HCT116 (cell line): ENCODE results near the gene POLA2. TPM values are rescaled to one million over a fixed set of nuclear protein-coding genes. Genes with fewer than 3 reads are reported as not detected.

ENCODE experiments used
- ATAC-seq: fragments of 200-7000 bp; cut with Tn5 transposase; 2 replicates; pipeline ENCODE4 v1.9.1; 2020; ENCODE audit warnings: mild to moderate bottlenecking, moderate library complexity
- BruUV-seq: library from RNA; stranded (reverse); fragments of 400-500 nt; replicated peaks from 2 replicates; lab custom pipeline; 2021; lab: Mats Ljungman, UMichigan
- CTCF ChIA-PET: fragments of 300-600 bp; sonication (Branson Sonifier 250); formaldehyde crosslinking; loops from one replicate; lab custom pipeline; 2021; ENCODE audit warnings: antibody characterized with exemption; lab: Charles Lee
- POLR2A ChIA-PET: fragments of 300-600, 350-600 bp; sonication (Branson Sonifier 250); formaldehyde crosslinking; loops from one replicate; lab custom pipeline; 2021; ENCODE audit warnings: antibody characterized with exemption; lab: Charles Lee
- RAD21 ChIA-PET, 2 experiments: fragments of 300-600 bp; sonication (Branson Sonifier 250); formaldehyde crosslinking; loops; one replicate each; lab custom pipeline; 2023; ENCODE audit warnings: low total read pairs in 2 of 2; ENCODE audit not compliant: uncharacterized antibody in 2 of 2, unreplicated experiment in 2 of 2, low non-redundant PET in 1 of 2; lab: Charles Lee
- DNase-seq: peaks from one replicate; pipeline ENCODE4 v3.0.0-alpha.2; 2010; ENCODE audit warnings: low read depth, low spot score
- H2AFZ ChIP-seq: fragments of 200-600 bp; shearing (Covaris generic), sonication (generic); 2 replicates; pipeline ENCODE4 v1.6.1; 2017; ENCODE audit warnings: low read depth, mixed run types, mixed read lengths, antibody characterized with exemption, low read length; ENCODE audit not compliant: poor library complexity, severe bottlenecking
- H3K27ac ChIP-seq: 2 replicates; pipeline ENCODE4 v1.5.1; 2012; ENCODE audit warnings: low read depth, low read length
- H3K27me3 ChIP-seq: fragments of 200-600 bp; sonication (generic); 2 replicates; pipeline ENCODE4 v1.6.1; 2016; ENCODE audit warnings: mixed run types, low read length, mixed read lengths; ENCODE audit not compliant: insufficient read depth
- H3K36me3 ChIP-seq, 2 experiments: fragments of 200-500 bp in 1 of 2; fragments of 200-600 bp in 1 of 2; sonication (Bioruptor generic) in 1 of 2; sonication (generic) in 1 of 2; 2 replicates each; pipeline versions ENCODE4 v1.5.1 to v1.6.1; 2014 to 2016; ENCODE audit warnings: low read length in 2 of 2, inconsistent platforms in 1 of 2, mixed read lengths in 1 of 2, mixed run types in 1 of 2; ENCODE audit not compliant: insufficient read depth in 2 of 2, control insufficient read depth in 1 of 2
- H3K4me1 ChIP-seq, 2 experiments: fragments of 200-600 bp in 1 of 2; sonication (generic) in 1 of 2; 2 replicates each; pipeline versions ENCODE4 v1.5.1 to v1.6.1; 2012 to 2017; ENCODE audit warnings: low read length in 2 of 2, inconsistent platforms in 1 of 2, mild to moderate bottlenecking in 1 of 2, mixed read lengths in 1 of 2, mixed run types in 1 of 2, moderate library complexity in 1 of 2; ENCODE audit not compliant: insufficient read depth in 2 of 2, control insufficient read depth in 1 of 2
- H3K4me2 ChIP-seq: fragments of 200-600 bp; sonication (generic); 2 replicates; pipeline ENCODE4 v1.6.1; 2017; ENCODE audit warnings: mixed run types, low read length, mixed read lengths
- H3K4me3 ChIP-seq, 2 experiments: fragments of 200-600 bp in 1 of 2; sonication (generic) in 1 of 2; replicated peaks in 1 of 2; 2 replicates each; pipeline ENCODE4 v1.5.1; 2011 to 2016; ENCODE audit warnings: low read length in 2 of 2, control low read depth in 1 of 2, low read depth in 1 of 2, mild to moderate bottlenecking in 1 of 2, mixed read lengths in 1 of 2, mixed run types in 1 of 2
- H3K79me2 ChIP-seq: fragments of 200-600 bp; sonication (generic); 2 replicates; pipeline ENCODE4 v1.6.1; 2017; ENCODE audit warnings: mild to moderate bottlenecking, mixed run types, low read length, moderate library complexity, mixed read lengths; ENCODE audit not compliant: insufficient read depth
- H3K9ac ChIP-seq: fragments of 200-600 bp; sonication (generic); 2 replicates; pipeline ENCODE4 v1.6.1; 2016; ENCODE audit warnings: low read length, mixed read lengths
- H3K9me2 ChIP-seq: fragments of 200-600 bp; sonication (generic), shearing (Covaris generic); 2 replicates; pipeline ENCODE4 v1.6.1; 2017; ENCODE audit warnings: mixed run types, mild to moderate bottlenecking, moderate library complexity; ENCODE audit not compliant: insufficient read depth
- H3K9me3 ChIP-seq, 2 experiments: fragments of 200-500 bp in 1 of 2; fragments of 200-600 bp in 1 of 2; sonication (Bioruptor generic) in 1 of 2; sonication (generic) in 1 of 2; 2 replicates each; pipeline ENCODE4 v1.6.1; 2014 to 2017; ENCODE audit warnings: low read length in 2 of 2, mixed read lengths in 2 of 2, inconsistent platforms in 1 of 2, low read depth in 1 of 2, mild to moderate bottlenecking in 1 of 2, mixed run types in 1 of 2, moderate library complexity in 1 of 2; ENCODE audit not compliant: control insufficient read depth in 1 of 2, insufficient read depth in 1 of 2
- H4K20me1 ChIP-seq: fragments of 200-600 bp; sonication (generic), shearing (Covaris generic); 2 replicates; pipeline ENCODE4 v1.6.1; 2017; ENCODE audit warnings: mixed run types, mild to moderate bottlenecking, moderate library complexity; ENCODE audit not compliant: insufficient read depth
- CBX3 ChIP-seq: IDR thresholded peaks from 2 replicates; pipeline ENCODE4 v1.6.1; 2012; ENCODE audit warnings: low read depth
- CEBPB ChIP-seq: IDR thresholded peaks from 2 replicates; pipeline ENCODE4 v1.6.1; 2012; ENCODE audit warnings: low read depth
- CTCF ChIP-seq, 3 experiments: fragments of 200-600 bp in 1 of 3; sonication (generic) in 1 of 3; IDR thresholded peaks in 2 of 3; conservative IDR thresholded peaks in 1 of 3; 2 replicates each; pipeline ENCODE4 v1.5.1; 2012 to 2017; ENCODE audit warnings: low read depth in 2 of 3, low read length in 2 of 3, antibody characterized with exemption in 1 of 3, borderline replicate concordance in 1 of 3, control low read depth in 1 of 3, mild to moderate bottlenecking in 1 of 3, mixed read lengths in 1 of 3, mixed run types in 1 of 3, moderate library complexity in 1 of 3; ENCODE audit not compliant: insufficient read depth in 1 of 3
- EGR1 ChIP-seq: IDR thresholded peaks from 2 replicates; pipeline ENCODE4 v1.6.1; 2012; ENCODE audit warnings: low read depth
- EZH2 ChIP-seq: fragments of 200-600 bp; sonication (generic); IDR thresholded peaks from 2 replicates; pipeline ENCODE4 v1.6.1; 2017; ENCODE audit warnings: antibody characterized with exemption, mixed run types
- SIN3A ChIP-seq: IDR thresholded peaks from 2 replicates; pipeline ENCODE4 v1.6.1; 2012; ENCODE audit warnings: low read depth
- SP1 ChIP-seq: IDR thresholded peaks from 2 replicates; pipeline ENCODE4 v1.6.1; 2012; ENCODE audit warnings: low read depth
- TCF7L2 ChIP-seq: IDR thresholded peaks from 2 replicates; pipeline ENCODE4 v1.7.0; 2011; ENCODE audit warnings: borderline replicate concordance, inconsistent platforms; ENCODE audit not compliant: insufficient read depth, insufficient read length; ENCODE audit errors: extremely low read depth
- YY1 ChIP-seq: IDR thresholded peaks from 2 replicates; pipeline ENCODE4 v1.6.1; 2011; ENCODE audit warnings: low read length, low read depth, moderate library complexity, mild to moderate bottlenecking; ENCODE audit not compliant: insufficient replicate concordance; ENCODE audit errors: extremely low read depth
- intact Hi-C: fragments of 100-400 bp; cut with micrococcal nuclease; formaldehyde crosslinking; loops from 2 replicates; pipeline ENCODE4 v1.10.0; 2022
- total RNA-seq: library from RNA; stranded (reverse); gene quantifications from one replicate; pipeline ENCODE4 v1.2.1, GENCODE V29; 2021; ENCODE audit not compliant: unreplicated experiment

POLA2 gene
- total RNA-seq, 1 experiment from 2014 or later, result 20.0 TPM

- TF ChIP-seq CTCF (IDR thresholded peaks at IDR 0.05 in 2 of 3, conservative IDR thresholded peaks at IDR 0.05 in 1 of 3; ENCODE audit: borderline replicate concordance in 1 of 3, insufficient read depth in 1 of 3, low read depth in 2 of 3, low read length in 2 of 3), result no peak
- TF ChIP-seq YY1, result peak; percentile 6
- TF ChIP-seq SP1, result no peak
Observed at GRCh38 chr11:65261591-65262380, at the start of gene POLA2 (continued).

- Histone ChIP-seq H3K4me3 (no peak overlapping the region), H3K9me3 (no peaks in the 10 kb centered on the region), H3K79me2 (no peaks in the 10 kb centered on the region), H3K4me1 (peaks cover 0 to 8% of the 10 kb centered on the region in 2 experiments; a peak in 1 of 4 replicates), H3K9ac (no peak overlapping the region), H3K27ac (no peak overlapping the region), H2AFZ (no peak overlapping the region), H3K4me2 (no peak overlapping the region), H3K27me3 (no peaks in the 10 kb centered on the region)
- CTCF ChIA-PET, result no interaction called here
- no peak for TF ChIP-seq CBX3
- TF ChIP-seq EGR1, result no peak
- TF ChIP-seq CEBPB, result no peak
- no peak for TF ChIP-seq EZH2
- TF ChIP-seq TCF7L2, result no peak
- no peak for TF ChIP-seq SIN3A
- TF ChIP-seq, all 23 proteins: peak for 0
- RAD21 ChIA-PET, result no interaction called here
- ATAC-seq (0 out of 2 replicates have a peak, but pooled peaks have one; percentile 4), DNase-seq (no peak)
- BruUV-seq, result no TSS peak
- no peaks in the 10 kb centered on the region for H4K20me1 ChIP-seq
- intact Hi-C loops, result no loop called here
- H3K36me3 ChIP-seq, result peaks cover 12 to 37% of the 10 kb centered on the region in 2 experiments; a peak in 3 of 4 replicates
- POLR2A ChIA-PET, result no interaction called here
- no peaks in the 10 kb centered on the region for H3K9me2 ChIP-seq
Observed at GRCh38 chr11:65212226-65212801, 49.4 kb upstream of the POLA2 start.
